Chondrocyte (in vitro differentiated cells): ENCODE results near the gene GAS2. TPM values are rescaled to one million over a fixed set of nuclear protein-coding genes. Genes with fewer than 3 reads are reported as not detected.

Experiments used
- DNase-seq: peaks from one replicate; pipeline ENCODE4 v3.0.0; 2021; ENCODE audit warnings: mixed read lengths, low spot score
- H3K27ac Mint-ChIP-seq: one replicate; pipeline ENCODE4 v1.8.0; 2021; ENCODE audit warnings: mild to moderate bottlenecking, moderate library complexity, mixed read lengths; ENCODE audit not compliant: unreplicated experiment
- H3K27me3 Mint-ChIP-seq: 2 replicates; pipeline ENCODE4 v1.8.0; 2021; ENCODE audit warnings: low read depth, mixed read lengths
- H3K36me3 Mint-ChIP-seq: 2 replicates; pipeline ENCODE4 v1.8.0; 2021; ENCODE audit warnings: low read depth, mixed read lengths
- H3K4me1 Mint-ChIP-seq: 2 replicates; pipeline ENCODE4 v1.8.0; 2021; ENCODE audit warnings: low read depth, mild to moderate bottlenecking, mixed read lengths
- H3K4me3 Mint-ChIP-seq: one replicate; pipeline ENCODE4 v1.8.0; 2021; ENCODE audit warnings: mild to moderate bottlenecking, moderate library complexity, mixed read lengths; ENCODE audit not compliant: unreplicated experiment
- H3K9me3 Mint-ChIP-seq: 2 replicates; pipeline ENCODE4 v1.8.0; 2021; ENCODE audit warnings: low read depth, mixed read lengths
- CTCF ChIP-seq: fragments of 200-600 bp; sonication (generic); IDR thresholded peaks from 2 replicates; pipeline ENCODE4 v1.5.0; 2021; ENCODE audit warnings: antibody characterized with exemption, mild to moderate bottlenecking, moderate library complexity
- total RNA-seq: library from RNA; stranded (reverse); gene quantifications from 3 replicates; pipeline ENCODE4 v1.2.1, GENCODE V29; 2021

GAS2 gene
- total RNA-seq, 1 donor from 2014 or later = 1.7 TPM

- Mint-ChIP-seq H3K27ac (no peak overlapping the region), H3K9me3 (no peaks in the 10 kb centered on the region), H3K4me3 (no peak overlapping the region), H3K27me3 (peaks cover 2% of the 10 kb centered on the region), H3K36me3 (no peaks in the 10 kb centered on the region), H3K4me1 (peaks cover 11% of the 10 kb centered on the region)
- TF ChIP-seq CTCF = no peak
- no peak for DNase-seq
Measured at GRCh38 chr11:22725079-22725478, 58.7 kb downstream of the GAS2 start.

- DNase-seq = no peak
- no peak for TF ChIP-seq CTCF
- H3K9me3 Mint-ChIP-seq = no peaks in the 10 kb centered on the region
- peaks cover 17% of the 10 kb centered on the region for H3K4me1 Mint-ChIP-seq
- no peaks in the 10 kb centered on the region for H3K36me3 Mint-ChIP-seq
- peaks cover 2% of the 10 kb centered on the region for H3K27me3 Mint-ChIP-seq
- H3K4me3 Mint-ChIP-seq = no peak overlapping the region
- H3K27ac Mint-ChIP-seq = no peak overlapping the region
Measured at GRCh38 chr11:22728600-22729389, 62.4 kb downstream of the GAS2 start.

- no peak overlapping the region for H3K4me3 Mint-ChIP-seq
- H3K36me3 Mint-ChIP-seq = no peaks in the 10 kb centered on the region
- peaks cover 10% of the 10 kb centered on the region for H3K4me1 Mint-ChIP-seq
- no peaks in the 10 kb centered on the region for H3K9me3 Mint-ChIP-seq
- H3K27me3 Mint-ChIP-seq = peaks cover 2% of the 10 kb centered on the region
- no peak overlapping the region for H3K27ac Mint-ChIP-seq
- no peak for DNase-seq
- TF ChIP-seq CTCF = peak; percentile 73
Measured at GRCh38 chr11:22730319-22730718, 63.9 kb downstream of the GAS2 start.

- no peak for DNase-seq
- H3K4me3 Mint-ChIP-seq = no peak overlapping the region
- no peak overlapping the region for H3K27ac Mint-ChIP-seq
- H3K9me3 Mint-ChIP-seq = no peaks in the 10 kb centered on the region
- H3K36me3 Mint-ChIP-seq = no peaks in the 10 kb centered on the region
- TF ChIP-seq CTCF = no peak
- peaks cover 6% of the 10 kb centered on the region for H3K4me1 Mint-ChIP-seq
- peaks cover 2% of the 10 kb centered on the region for H3K27me3 Mint-ChIP-seq
Measured at GRCh38 chr11:22732588-22732987, 66.2 kb downstream of the GAS2 start.

- no peak for DNase-seq
- peaks cover 2% of the 10 kb centered on the region for H3K27me3 Mint-ChIP-seq
- no peak overlapping the region for H3K4me3 Mint-ChIP-seq
- no peaks in the 10 kb centered on the region for H3K36me3 Mint-ChIP-seq
- no peaks in the 10 kb centered on the region for H3K9me3 Mint-ChIP-seq
- H3K27ac Mint-ChIP-seq = peak overlapping the region; percentile 19
- no peak for TF ChIP-seq CTCF
- peaks cover 6% of the 10 kb centered on the region for H3K4me1 Mint-ChIP-seq
Measured at GRCh38 chr11:22733475-22734248, 67.3 kb downstream of the GAS2 start.
